ENCODE data around the gene SC5D. TPM values are rescaled to one million over a fixed set of nuclear protein-coding genes. Genes with fewer than 3 reads are reported as not detected.

Gene SC5D
- total and polyA plus RNA-seq, 12 donors, result 18.3 to 317 (median 42.6) TPM

GRCh38 chr11:121349790-121350189 lies 57.2 kb downstream of the SC5D start:
- H3K27ac ChIP-seq, result no peak overlapping the region
- no peak for DNase-seq
- H3K36me3 ChIP-seq (replicated peaks in 1 of 2), result no peaks in the 10 kb centered on the region
- intact Hi-C loops (cut with DNase I), result no loop called here
- no peaks in the 10 kb centered on the region for H3K27me3 ChIP-seq
- 58 to 86% (median 69%) methylated on average over 1 of the region's 1 CpG for WGBS, 4 donors
- TF ChIP-seq, protein P1, sequence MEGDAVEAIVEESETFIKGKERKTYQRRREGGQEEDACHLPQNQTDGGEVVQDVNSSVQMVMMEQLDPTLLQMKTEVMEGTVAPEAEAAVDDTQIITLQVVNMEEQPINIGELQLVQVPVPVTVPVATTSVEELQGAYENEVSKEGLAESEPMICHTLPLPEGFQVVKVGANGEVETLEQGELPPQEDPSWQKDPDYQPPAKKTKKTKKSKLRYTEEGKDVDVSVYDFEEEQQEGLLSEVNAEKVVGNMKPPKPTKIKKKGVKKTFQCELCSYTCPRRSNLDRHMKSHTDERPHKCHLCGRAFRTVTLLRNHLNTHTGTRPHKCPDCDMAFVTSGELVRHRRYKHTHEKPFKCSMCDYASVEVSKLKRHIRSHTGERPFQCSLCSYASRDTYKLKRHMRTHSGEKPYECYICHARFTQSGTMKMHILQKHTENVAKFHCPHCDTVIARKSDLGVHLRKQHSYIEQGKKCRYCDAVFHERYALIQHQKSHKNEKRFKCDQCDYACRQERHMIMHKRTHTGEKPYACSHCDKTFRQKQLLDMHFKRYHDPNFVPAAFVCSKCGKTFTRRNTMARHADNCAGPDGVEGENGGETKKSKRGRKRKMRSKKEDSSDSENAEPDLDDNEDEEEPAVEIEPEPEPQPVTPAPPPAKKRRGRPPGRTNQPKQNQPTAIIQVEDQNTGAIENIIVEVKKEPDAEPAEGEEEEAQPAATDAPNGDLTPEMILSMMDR (IDR thresholded peaks at IDR 0.05), result no peak
- no peak for TF ChIP-seq POLR2A (IDR thresholded peaks at IDR 0.05)
- H3K4me3 ChIP-seq, result no peak overlapping the region
- H3K9me3 ChIP-seq (replicated peaks in 1 of 3), result no peaks in the 10 kb centered on the region
- H3K4me1 ChIP-seq (replicated peaks in 1 of 2), result no peaks in the 10 kb centered on the region

- H3K27me3 ChIP-seq, result no peaks in the 10 kb centered on the region
- no peaks in the 10 kb centered on the region for H3K4me1 ChIP-seq (replicated peaks in 1 of 2)
- WGBS, 4 donors, result 64 to 80% (median 72%) methylated on average over 3 of the region's 3 CpGs
- no peak overlapping the region for H3K4me3 ChIP-seq
- no peak overlapping the region for H3K27ac ChIP-seq
- no peak for DNase-seq
- H3K36me3 ChIP-seq (replicated peaks in 1 of 2), result no peaks in the 10 kb centered on the region
- intact Hi-C loops (cut with DNase I), result no loop called here
- TF ChIP-seq POLR2A (IDR thresholded peaks at IDR 0.05), result no peak
- TF ChIP-seq, protein P1 (IDR thresholded peaks at IDR 0.05), result no peak
- H3K9me3 ChIP-seq (replicated peaks in 1 of 3), result no peaks in the 10 kb centered on the region
Measured at GRCh38 chr11:121350314-121351082, 57.9 kb downstream of the SC5D start.

DNA sequence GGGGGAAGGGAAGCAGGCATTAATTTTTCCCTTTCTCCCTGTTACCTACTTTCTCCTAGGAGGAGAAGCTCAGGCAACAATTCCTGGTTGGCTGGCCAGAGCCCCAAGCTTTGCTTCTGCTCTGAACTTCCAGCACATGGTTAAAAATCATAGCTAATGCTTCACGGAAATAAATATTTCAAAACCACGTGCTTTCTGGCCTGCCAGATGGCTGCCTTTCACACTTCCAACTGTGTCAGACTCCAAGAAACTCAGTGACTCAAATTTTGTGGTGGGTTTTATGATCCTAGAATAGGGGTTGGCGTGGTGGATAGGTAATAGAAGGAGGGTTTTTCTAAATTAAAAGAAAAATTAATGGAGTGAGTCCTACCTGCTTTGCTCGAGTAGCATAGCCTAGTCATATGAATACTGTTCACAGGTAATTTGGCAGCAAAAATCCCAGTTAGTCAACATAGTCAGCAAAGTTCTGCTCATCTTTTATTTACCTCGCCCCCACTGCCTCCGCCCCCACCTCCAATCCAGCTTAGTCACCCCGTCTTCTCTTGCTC lies 58.6 kb downstream of the SC5D start:
- intact Hi-C loops (cut with DNase I), result no loop called here
- H3K4me1 ChIP-seq (replicated peaks in 1 of 2), result no peaks in the 10 kb centered on the region
- no peaks in the 10 kb centered on the region for H3K9me3 ChIP-seq (replicated peaks in 1 of 3)
- DNase-seq, result no peak
- H3K36me3 ChIP-seq (replicated peaks in 1 of 2), result no peaks in the 10 kb centered on the region
- no peaks in the 10 kb centered on the region for H3K27me3 ChIP-seq
- H3K4me3 ChIP-seq, result no peak overlapping the region
- TF ChIP-seq, protein P1 (IDR thresholded peaks at IDR 0.05), result no peak
- TF ChIP-seq POLR2A (IDR thresholded peaks at IDR 0.05), result no peak
- 73 to 82% (median 79%) methylated on average over 7 of the region's 7 CpGs for WGBS, 4 donors
- no peak overlapping the region for H3K27ac ChIP-seq

GRCh38 chr11:121352251-121352891 lies 59.8 kb downstream of the SC5D start:
- Histone ChIP-seq H3K36me3 (replicated peaks in 1 of 2) (no peaks in the 10 kb centered on the region), H3K4me1 (replicated peaks in 1 of 2) (no peaks in the 10 kb centered on the region), H3K4me3 (no peak overlapping the region), H3K27ac (no peak overlapping the region), H3K27me3 (no peaks in the 10 kb centered on the region), H3K9me3 (replicated peaks in 1 of 3) (no peaks in the 10 kb centered on the region)
- no peak for DNase-seq
- 63 to 70% (median 69%) methylated on average over 8 of the region's 8 CpGs for WGBS, 4 donors
- intact Hi-C loops (cut with DNase I), result no loop called here
- TF ChIP-seq POLR2A (IDR thresholded peaks at IDR 0.05), result no peak
- TF ChIP-seq, protein P1 (IDR thresholded peaks at IDR 0.05), result no peak

Data from adrenal gland (tissue), 12 donors.